Testis (tissue), 3 donors: ENCODE measurements around the gene KCTD16. TPM values are rescaled to one million over a fixed set of nuclear protein-coding genes. Genes with fewer than 3 reads are reported as not detected.

Experiments used
- DNase-seq: peaks from one replicate; pipeline ENCODE4 v3.0.0-alpha.2; 2019
- H3K27ac ChIP-seq, 2 donors: fragments of 200-600 bp; sonication (generic); one replicate each; pipeline ENCODE4 v1.5.1; 2019
- H3K27me3 ChIP-seq: fragments of 200-600 bp; sonication (generic); one replicate; pipeline ENCODE4 v1.5.1; 2019
- H3K36me3 ChIP-seq: fragments of 200-600 bp; sonication (generic); one replicate; pipeline ENCODE4 v1.5.1; 2017; ENCODE audit warnings: low read depth; ENCODE audit errors: missing control alignments
- H3K4me1 ChIP-seq: fragments of 200-600 bp; sonication (generic); one replicate; pipeline ENCODE4 v1.5.1; 2019
- H3K4me3 ChIP-seq, 2 donors: fragments of 200-600 bp; sonication (generic); one replicate each; pipeline ENCODE4 v1.5.1; 2017 to 2019
- H3K9me3 ChIP-seq: fragments of 200-600 bp; sonication (generic); one replicate; pipeline ENCODE4 v1.5.1; 2017
- CTCF ChIP-seq, 3 experiments: fragments of 450-650 bp in 2 of 3; fragments of 200-600 bp in 1 of 3; sonication (generic) in 1 of 3; IDR thresholded peaks; one replicate each; pipeline ENCODE4 v1.5.1; 2016 to 2019; ENCODE audit warnings: antibody characterized with exemption in 3 of 3, mild to moderate bottlenecking in 2 of 3, moderate library complexity in 1 of 3
- POLR2A ChIP-seq: fragments of 450-650 bp; IDR thresholded peaks from one replicate; pipeline ENCODE4 v1.6.1; 2017; ENCODE audit warnings: antibody characterized with exemption, mild to moderate bottlenecking, moderate library complexity
- WGBS, 2 donors: methylation state at CpG; one replicate each; pipeline ENCODE4 v1.1.5; 2018; 5-methylcytosine and 5-hydroxymethylcytosine counted together
- intact Hi-C: fragments of 100-400 bp; cut with DNase I; formaldehyde crosslinking; loops from one replicate; pipeline ENCODE4 v1.15.1; 2023; ENCODE audit warnings: low total_unique reads
- polyA plus RNA-seq: library from polyadenylated mRNA; stranded (reverse); fragments of 350-450 nt; fragmentation: Illumina TruSeq; extraction: RNeasy Lipid Tissue Mini Kit (QIAGEN cat#74804); gene quantifications from one replicate; pipeline ENCODE4 v1.2.3, GENCODE V29; 2014; ENCODE audit warnings: low read depth, low replicate concordance; ENCODE audit not compliant: insufficient read depth
- total RNA-seq, 2 donors: library from RNA; depleted of rRNA; stranded (reverse); fragments of >200 nt; gene quantifications; one replicate each; pipeline ENCODE4 v1.2.3, GENCODE V29; 2016

KCTD16 gene
- total and polyA plus RNA-seq, 3 donors from 2014 or later: 1.4 to 3.2 (median 2.7) TPM

- H3K27ac ChIP-seq: no peak overlapping the region
- no peak for TF ChIP-seq POLR2A
- no peak for TF ChIP-seq CTCF (IDR thresholded peaks at IDR 0.05)
- no peak overlapping the region for H3K4me3 ChIP-seq
- WGBS, 2 donors: 92 to 97% methylated on average over 2 of the region's 2 CpGs
- no peaks in the 10 kb centered on the region for H3K27me3 ChIP-seq
- H3K9me3 ChIP-seq: no peaks in the 10 kb centered on the region
- intact Hi-C loops: no loop called here
- no peak for DNase-seq
- no peaks in the 10 kb centered on the region for H3K36me3 ChIP-seq
- no peaks in the 10 kb centered on the region for H3K4me1 ChIP-seq
Observed at GRCh38 chr5:144141585-144141984, 29.1 kb upstream of the KCTD16 start.

- 20 to 36% methylated on average over 2 of the region's 2 CpGs for WGBS, 2 donors
Observed at GRCh38 chr5:144142139-144142823, 28.4 kb upstream of the KCTD16 start.

GRCh38 chr5:144142824-144143162 lies 27.9 kb upstream of the KCTD16 start:
- H3K27me3 ChIP-seq: no peaks in the 10 kb centered on the region
- no peaks in the 10 kb centered on the region for H3K9me3 ChIP-seq
- 50 to 70% methylated on average over 1 of the region's 1 CpG for WGBS, 2 donors
- TF ChIP-seq CTCF (IDR thresholded peaks at IDR 0.05): no peak
- no peaks in the 10 kb centered on the region for H3K36me3 ChIP-seq
- H3K4me3 ChIP-seq: no peak overlapping the region
- intact Hi-C loops: no loop called here
- H3K27ac ChIP-seq: no peak overlapping the region
- no peak for DNase-seq
- H3K4me1 ChIP-seq: no peaks in the 10 kb centered on the region

More at GRCh38 chr5:144142139-144142823, 28.4 kb upstream of the KCTD16 start:
- no peaks in the 10 kb centered on the region for H3K27me3 ChIP-seq
- intact Hi-C loops: no loop called here
- no peaks in the 10 kb centered on the region for H3K4me1 ChIP-seq
- no peak for DNase-seq
- H3K36me3 ChIP-seq: no peaks in the 10 kb centered on the region
- no peak overlapping the region for H3K27ac ChIP-seq
- TF ChIP-seq CTCF (IDR thresholded peaks at IDR 0.05) (peak; percentile 36 to 48 (median 48)), POLR2A (no peak)
- no peak overlapping the region for H3K4me3 ChIP-seq
- H3K9me3 ChIP-seq: no peaks in the 10 kb centered on the region

- Histone ChIP-seq H3K4me3 (no peak overlapping the region), H3K9me3 (no peaks in the 10 kb centered on the region), H3K27ac (no peak overlapping the region), H3K27me3 (no peaks in the 10 kb centered on the region), H3K4me1 (no peaks in the 10 kb centered on the region), H3K36me3 (no peaks in the 10 kb centered on the region)
- 95 to 100% methylated on average over 1 of the region's 1 CpG for WGBS, 2 donors
- intact Hi-C loops: no loop called here
- no peak for DNase-seq
- TF ChIP-seq CTCF (IDR thresholded peaks at IDR 0.05): no peak
- TF ChIP-seq POLR2A: no peak
Observed at GRCh38 chr5:144143625-144144024, 27.0 kb upstream of the KCTD16 start.
